HG02885 (cell line): Measurements from ENCODE around the gene TOP3A.
A peak's percentile ranks its signal among the peaks of the same experiment; 100 is the strongest.

Experiments used
- ATAC-seq: cut with Tn5 transposase; IDR thresholded peaks from one replicate; pipeline ENCODE4 v1.9.1; 2021; ENCODE audit warnings: mild to moderate bottlenecking; ENCODE audit not compliant: unreplicated experiment, poor library complexity

Gene TOP3A

DNA sequence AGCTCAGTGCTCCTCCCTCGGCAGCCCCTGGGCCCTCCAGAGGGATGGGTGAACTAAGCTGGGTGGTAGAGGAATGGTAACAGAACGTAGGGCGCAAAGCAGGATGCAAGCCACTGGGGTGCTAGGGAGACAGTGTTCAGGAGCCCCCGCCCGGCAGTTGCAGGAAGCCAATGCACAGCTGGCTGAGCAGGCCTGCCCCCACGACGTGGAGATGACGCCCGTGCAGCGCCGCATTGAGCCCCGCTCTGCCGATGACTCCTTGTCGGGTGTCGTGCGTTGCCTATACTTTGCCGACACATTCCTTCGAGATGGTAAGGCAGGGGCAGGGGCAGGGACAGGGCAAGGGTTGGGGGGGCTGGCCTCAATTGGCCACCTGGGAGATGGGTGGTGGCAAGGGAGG is 76.5 kb downstream of the TOP3A start:
- ATAC-seq = no peak

DNA sequence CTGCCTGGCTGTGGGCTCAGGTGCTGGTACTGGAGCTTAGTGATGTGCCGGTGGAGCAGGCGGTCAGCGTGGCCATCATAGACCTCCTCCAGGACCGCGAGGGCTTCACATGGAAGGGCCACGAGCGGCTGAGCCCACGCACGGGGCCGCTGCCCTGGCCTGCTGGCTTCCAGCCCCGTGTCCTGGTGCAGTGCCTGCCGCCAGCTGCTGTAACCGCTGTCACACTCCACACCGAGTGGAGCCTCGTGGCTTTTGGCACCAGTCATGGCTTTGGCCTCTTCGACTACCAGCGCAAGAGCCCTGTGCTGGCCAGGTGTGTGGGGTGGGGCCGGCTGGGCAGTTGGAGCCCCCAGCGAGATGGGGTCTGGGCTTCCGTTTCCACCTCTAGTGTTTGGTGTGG is 77.3 kb downstream of the TOP3A start:
- no peak for ATAC-seq

DNA sequence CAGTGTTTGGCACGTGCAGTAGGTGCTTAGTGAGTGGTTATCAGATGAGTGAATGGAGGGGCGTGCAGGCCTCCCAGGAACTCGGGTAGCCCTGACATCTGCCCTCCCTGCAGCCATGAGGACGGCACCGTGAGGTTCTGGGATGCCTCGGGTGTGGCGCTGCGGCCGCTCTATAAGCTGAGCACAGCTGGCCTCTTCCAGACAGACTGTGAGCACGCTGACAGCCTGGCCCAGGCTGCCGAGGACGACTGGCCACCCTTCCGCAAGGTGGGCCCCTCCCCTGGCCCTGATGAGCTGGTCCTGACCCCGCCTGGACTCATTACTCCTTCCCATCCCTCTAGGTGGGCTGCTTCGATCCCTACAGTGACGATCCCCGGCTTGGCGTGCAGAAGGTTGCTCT is 78.3 kb downstream of the TOP3A start:
- ATAC-seq = no peak

DNA sequence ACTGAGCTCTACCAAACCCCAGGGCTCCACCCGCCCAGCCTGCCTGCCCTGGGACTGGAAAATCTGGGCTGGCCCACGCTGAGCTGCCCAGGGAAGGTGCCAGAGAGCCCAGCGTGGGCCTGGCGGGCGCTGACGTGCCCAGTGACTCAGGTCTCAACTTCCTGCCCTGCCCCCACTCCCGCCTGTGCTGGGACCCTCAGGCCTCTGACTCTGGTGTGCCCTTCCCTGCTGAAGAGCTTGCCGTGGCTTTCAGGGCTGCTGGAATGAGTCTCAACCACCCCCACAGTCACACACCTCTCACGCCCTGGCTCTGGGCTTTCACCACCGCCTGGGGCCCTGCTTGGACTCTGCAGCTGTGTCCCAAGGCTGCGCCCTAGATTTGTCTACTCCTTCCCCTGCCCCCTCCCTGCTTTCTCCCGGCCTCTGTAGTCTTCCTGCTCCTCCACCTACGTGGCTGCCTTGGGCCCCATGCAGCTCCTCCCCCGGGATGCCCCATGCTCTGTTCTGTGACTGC is 79.0 kb downstream of the TOP3A start:
- ATAC-seq = no peak

DNA sequence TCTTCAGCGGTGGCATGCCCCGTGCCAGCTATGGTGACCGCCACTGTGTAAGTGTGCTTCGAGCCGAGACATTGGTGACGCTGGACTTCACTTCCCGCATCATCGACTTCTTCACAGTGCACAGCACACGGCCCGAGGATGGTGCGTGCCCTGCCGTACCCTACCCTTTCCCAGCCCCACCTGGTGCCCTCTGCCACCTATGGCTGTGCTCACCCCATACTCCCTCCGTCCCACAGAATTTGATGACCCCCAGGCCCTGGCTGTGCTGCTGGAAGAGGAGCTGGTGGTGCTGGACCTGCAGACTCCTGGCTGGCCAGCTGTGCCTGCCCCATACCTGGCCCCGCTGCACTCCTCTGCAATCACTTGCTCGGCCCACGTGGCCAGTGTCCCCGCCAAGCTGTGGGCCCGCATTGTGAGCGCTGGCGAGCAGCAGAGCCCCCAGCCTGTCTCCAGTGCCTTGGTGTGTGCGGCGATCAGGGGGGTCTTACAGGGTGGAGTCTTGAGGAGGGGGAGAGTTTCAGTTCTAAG is 79.9 kb downstream of the TOP3A start:
- no peak for ATAC-seq

DNA sequence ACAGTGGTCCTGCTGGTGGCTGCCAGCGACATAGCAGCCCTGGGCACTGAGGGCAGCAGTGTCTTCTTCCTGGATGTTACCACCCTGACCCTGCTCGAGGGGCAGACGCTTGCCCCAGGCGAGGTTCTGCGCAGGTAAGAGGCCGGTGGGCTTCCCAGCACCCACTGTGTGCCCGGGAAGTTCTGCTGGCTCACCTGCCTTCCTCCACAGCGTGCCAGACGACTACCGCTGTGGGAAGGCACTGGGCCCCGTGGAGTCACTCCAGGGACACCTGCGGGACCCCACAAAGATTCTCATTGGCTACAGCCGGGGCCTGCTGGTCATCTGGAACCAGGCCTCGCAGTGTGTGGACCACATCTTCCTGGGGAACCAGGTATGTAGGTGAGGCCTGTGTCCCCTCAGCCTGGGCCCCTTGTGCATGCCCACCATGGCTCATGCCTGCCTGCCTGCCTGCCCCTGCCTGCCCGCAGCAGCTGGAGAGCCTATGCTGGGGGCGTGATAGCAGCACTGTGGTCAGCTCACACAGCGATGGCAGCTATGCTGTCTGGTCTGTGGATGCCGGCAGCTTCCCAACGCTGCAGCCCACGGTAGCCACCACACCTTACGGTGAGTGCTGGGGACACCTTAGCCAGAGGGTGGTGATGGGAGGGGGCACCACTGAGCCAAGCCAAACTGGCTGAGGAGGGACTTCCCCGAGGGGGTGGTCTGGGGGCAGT is 80.8 kb downstream of the TOP3A start:
- no peak for ATAC-seq

DNA sequence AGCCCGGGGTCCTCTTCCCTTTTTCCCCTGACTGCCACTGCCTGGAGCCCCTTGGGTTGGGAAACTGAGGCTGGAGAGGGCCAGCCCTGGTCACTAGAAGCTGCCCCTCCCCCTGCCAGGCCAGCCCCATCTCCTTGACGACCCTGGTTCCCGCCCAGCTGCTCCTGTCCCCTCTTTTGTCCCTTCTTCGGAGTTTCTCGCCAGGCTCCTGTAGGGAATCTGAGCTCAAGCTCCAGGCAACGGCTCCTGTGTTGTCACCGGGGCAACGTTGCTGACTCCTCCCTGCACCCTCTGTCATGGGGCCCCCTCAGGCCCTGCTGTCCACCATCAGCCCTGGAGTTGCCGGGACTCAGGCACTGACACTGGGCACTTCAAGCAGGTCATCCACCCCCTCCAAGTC is 83.6 kb downstream of the TOP3A start:
- ATAC-seq = no peak

DNA sequence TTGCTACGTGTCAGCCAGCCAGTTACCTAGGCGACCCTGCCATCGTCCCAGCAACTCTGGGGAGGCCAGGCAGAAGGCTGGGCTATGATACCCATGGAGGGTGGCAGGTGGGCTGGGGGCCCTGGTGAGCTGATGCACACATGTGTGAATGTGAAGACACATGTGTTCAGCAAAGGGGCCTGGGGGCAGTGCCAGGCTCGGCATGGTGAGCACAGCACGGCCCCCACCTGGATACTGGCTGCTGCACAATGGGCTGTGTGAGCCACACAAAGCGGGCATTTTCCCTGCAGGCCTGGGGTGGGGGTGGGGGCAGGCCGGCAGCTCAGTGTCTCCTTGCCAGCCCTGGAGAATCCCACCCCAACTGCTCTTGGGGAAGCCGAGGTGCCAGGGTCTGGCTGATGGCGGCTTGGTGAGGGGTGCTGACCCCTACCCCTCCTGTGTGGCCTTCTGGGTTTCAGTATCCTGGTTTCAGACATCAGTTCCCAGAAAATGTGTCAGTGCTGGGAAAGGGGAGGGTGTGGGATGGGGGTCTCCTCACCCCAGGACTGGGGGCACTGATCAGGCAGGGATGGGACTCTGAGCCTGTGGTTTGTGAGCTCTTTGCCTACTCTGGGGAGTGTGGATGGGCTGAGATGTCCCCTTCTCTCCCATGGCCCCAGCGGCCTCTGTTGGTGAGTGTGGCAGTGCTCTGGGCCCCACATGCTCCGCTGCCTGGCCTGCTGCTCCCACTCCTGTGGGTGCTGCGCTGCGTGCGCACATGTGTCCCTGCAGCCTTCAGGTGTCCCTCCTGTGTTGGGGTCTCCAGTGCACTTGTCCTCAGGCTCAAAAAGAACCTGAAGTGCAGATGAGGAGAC is 84.3 kb downstream of the TOP3A start:
- ATAC-seq = no peak

DNA sequence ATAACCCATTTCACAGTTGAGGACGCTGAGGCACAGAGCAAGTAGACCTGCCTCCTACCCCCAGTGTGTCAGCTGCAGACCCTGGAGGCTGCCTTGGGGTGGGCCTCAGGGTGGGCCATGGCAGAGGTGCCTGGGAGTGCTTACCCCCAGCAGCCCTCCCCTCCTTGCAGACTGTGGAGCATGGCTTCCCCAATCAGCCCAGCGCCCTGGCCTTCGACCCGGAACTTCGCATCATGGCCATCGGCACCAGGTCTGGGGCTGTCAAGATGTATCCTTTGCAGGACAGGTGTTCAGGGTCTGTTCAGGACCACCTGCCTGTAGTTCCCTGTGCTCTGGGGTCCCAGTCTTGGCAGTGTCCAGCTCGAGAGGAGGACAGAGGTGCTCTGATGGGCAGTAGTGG is 85.0 kb downstream of the TOP3A start:
- ATAC-seq = no peak

DNA sequence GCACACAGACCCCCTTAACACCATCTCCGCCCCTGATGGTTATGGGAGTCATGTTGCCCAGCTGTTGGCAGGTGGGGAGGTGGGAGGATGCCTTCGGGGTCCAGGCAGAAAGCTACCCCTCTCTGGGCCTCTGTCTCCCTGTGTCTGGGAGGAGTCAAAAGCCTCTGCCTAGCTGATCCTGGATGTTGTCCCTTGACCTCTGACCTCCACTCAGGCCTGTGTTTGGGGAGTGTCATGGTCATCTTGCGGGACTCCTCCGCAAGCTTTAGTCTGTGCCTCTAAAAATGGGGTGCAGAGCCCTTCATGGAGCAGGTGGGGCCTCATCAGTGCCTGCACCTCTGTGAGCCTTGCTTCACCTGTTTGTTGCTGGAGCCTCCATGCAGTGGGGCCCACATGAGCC is 85.5 kb downstream of the TOP3A start:
- ATAC-seq = no peak

DNA sequence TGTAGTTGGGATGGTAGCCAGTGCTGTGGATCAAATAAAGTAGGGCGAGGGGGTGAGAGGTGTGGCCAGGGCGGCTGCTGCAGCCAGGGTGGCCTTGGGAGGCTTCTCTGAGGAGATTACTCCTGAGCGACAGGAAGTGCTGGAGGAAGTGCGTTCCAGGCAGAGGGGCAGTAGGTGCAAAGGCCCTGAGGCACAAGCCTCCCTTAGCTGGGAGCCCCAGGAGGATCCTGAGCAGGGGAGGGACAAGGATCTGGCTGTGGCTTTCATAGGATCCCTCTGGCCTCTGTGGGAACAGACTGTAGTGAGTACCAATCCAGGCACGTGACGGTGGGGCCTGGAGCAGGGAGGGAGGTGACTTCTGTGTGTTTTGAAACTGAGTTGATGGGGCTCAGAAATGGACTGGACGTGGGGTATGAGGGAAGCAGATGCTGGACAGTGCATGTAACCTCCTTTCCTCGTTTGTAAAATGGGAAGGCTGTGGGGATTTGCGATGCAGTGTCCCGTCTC is 86.6 kb downstream of the TOP3A start:
- ATAC-seq = no peak

DNA sequence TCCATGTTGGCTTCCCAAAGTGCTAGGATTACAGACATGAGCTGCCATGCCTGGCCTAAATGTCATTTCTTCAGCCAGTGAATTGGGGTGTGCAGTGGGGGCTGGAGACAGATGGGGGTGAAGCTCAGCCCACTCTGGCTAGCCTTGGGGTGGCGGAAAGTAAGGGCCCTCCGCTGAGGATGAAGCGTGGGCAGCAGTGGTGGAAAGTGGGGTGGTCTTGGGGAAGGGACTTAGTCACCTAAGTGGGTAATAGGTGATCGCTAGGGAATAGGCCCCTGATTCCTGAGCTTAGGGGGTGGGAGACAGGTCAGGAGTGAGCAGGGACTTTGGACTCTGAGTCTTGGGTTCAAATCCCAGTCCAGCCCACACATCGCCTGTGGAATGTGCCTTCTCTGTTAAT is 87.2 kb downstream of the TOP3A start:
- ATAC-seq = no peak

DNA sequence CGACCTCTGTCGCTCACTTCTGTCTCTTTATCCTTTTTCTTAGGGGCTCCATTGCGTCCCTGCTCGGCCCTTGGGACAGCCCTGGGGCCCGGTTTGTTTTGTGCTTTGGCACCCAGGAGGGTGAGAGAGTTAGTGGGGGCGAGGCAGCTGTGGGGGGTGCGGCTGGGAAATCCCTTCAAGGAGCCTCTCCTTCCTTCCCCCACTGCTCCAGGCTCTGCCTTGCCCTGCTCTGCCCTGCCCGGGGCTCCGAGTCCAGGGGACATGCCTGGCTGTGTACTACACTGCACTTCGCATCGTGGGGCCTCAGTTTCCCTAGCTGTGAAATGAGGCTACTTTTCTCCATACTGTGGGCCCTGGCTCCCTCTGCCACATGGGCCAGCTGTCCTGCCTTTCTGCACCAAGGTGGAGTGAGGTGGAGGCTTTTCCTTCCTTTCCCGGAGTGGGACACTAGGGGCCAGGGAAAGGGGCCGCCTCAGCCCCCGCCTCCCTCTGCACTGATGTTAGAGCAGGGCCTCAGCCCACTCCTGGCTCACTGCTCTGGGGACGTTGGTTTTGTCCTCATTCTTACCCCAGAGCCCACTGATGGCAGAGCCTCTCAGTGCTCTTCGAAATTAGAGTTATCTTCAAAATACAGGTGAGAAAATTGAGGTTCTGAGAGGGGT is 88.4 kb downstream of the TOP3A start:
- no peak for ATAC-seq

DNA sequence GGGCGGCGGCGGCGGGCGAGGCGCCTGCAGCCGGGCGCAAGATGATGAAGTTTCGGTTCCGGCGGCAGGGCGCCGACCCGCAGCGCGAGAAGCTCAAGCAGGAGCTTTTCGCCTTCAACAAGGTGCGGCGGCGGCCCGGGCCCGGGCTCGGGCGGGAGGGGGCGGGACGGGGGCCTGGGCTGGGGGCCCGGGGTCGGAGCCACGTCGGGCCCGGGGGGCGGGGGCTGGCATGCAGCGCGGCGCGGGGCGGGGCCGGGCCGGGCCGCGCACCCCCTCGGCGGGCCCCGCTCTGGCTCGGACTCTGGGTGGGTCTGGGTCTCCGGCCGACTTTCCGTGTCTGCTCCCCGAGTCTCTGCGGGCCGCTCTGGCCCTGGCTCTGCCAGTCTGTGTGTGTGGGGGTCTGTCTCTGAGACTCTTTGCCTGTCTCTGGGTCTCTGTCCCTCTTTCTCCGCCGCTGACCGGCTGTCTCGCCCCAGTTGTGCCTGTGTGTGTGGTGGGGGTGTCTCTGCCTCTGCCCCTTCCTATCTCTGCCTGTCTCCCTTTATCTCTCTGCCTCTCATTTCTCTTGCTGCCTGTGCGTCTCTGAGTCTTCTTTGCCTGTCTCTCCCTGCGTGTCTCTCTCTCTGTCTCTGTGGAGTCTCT is 89.0 kb downstream of the TOP3A start:
- peak; percentile 24 for ATAC-seq

DNA sequence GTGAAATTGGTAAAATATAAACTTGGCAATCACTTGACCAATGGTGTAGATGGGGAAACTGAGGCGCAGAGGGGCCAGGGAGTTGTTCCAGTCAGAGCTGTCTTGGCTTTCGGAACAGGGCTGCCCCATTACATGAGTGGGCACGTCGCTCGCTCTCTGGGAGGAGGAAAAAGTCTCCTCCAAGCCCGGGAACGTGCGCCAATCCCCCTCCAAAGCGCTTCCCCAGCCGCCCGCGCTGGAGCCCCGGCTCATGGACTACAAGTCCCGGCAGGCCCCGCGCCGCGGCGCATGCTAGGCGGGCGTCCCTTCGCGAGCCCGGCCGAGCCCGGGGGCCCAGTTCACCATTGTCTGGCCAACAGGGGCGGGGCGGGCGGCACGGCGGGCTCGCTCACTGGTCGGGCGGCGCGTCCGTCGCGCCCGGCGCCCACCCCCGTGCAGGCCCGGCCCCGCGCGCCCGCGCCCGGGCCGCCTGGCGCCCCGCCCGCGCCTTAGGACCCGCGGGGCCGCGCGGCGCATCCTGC is 89.6 kb downstream of the TOP3A start, which contains the start of gene LLGL1:
TSS of gene LLGL1 (plus strand) at position 515 of the 521 bp plus-strand sequence. CDS start 48 bp downstream, outside the sequence.
- peak; percentile 91 for ATAC-seq

DNA sequence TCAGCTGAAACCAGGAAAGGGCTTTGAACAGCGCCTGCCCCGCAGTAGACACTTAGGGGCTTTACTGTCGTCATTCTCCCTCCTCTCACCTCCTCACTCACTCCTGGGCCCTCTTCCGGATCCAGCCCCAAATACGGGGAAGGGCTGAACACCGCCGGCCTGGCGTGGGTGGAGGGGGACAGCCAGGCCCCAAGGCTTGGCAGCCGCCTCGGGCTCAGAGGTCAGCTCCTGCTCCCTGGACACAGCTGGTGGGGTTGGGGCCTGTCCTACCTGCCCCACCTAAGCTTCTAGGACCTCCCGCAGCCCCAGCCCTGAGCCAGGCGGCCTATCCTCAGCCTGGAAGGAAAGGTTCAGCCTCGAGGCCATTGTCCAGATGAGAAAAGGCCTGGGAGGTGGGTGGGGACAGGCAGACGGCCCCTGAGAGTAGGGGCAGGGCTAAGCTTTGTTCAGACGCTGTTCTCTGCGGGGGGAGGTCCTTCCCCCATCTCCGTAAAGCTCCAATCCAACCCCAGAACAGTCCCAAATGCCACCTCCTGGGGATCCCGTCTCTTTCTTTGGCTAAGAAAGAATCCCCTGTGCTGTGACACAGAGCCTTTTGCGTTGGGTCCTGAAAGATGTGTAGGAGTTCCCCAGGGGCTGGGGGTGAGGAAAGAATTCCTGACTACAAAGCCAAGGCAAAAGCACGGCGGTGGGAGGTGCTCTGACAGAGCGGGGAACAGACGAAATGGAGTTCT is 90.2 kb downstream of the TOP3A start:
- ATAC-seq = no peak

DNA sequence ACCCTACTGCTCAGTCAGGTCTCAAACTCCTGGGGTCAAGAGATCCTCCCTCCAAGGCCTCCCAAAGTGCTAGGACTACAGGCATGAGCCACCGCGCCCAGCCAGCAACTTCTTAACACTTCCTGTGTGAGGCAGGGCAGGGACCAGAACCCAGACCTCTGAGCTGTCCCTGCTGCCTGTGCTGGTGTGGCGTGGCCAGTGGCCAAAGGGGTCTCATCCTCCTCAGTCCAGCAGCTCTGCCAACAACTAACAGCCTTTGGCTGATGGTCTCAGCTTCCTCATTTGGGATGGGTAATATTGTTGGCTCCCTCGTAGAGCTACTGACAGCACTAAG is 90.8 kb downstream of the TOP3A start:
- no peak for ATAC-seq
